GM12878 (cell line): ENCODE data around the gene ZNF526. TPM values are rescaled to one million over a fixed set of nuclear protein-coding genes. Genes with fewer than 3 reads are reported as not detected.

Experiments used
- ATAC-seq: fragments of 200-7000 bp; cut with Tn5 transposase; 3 replicates; pipeline ENCODE4 v1.9.1; 2020; ENCODE audit warnings: mild to moderate bottlenecking, moderate library complexity
- BruUV-seq: library from RNA; stranded (reverse); fragments of 400-500 nt; replicated peaks from 2 replicates; lab custom pipeline; 2021; lab: Mats Ljungman, UMichigan
- CTCF ChIA-PET: fragments of 300-600 bp; sonication (Branson Sonifier 250); formaldehyde crosslinking; extraction: SDS; loops from one replicate; lab custom pipeline; 2021; ENCODE audit warnings: inconsistent platforms; lab: Yijun Ruan, JAX
- POLR2A ChIA-PET: fragments of 350-600 bp; formaldehyde crosslinking; extraction: SDS; loops from one replicate; lab custom pipeline; 2021; ENCODE audit warnings: inconsistent platforms; lab: Charles Lee
- RAD21 ChIA-PET: fragments of 300-600 bp; sonication (Branson Sonifier 250); formaldehyde crosslinking; loops from one replicate; lab custom pipeline; 2023; ENCODE audit warnings: antibody characterized with exemption; ENCODE audit not compliant: unreplicated experiment; lab: Charles Lee
- SMC1A ChIA-PET: fragments of 300-600 bp; sonication (Branson Sonifier 250); formaldehyde crosslinking; loops from one replicate; lab custom pipeline; 2023; ENCODE audit not compliant: unreplicated experiment, uncharacterized antibody; lab: Charles Lee
- DNase-seq: peaks from one replicate; pipeline ENCODE4 v3.0.0-alpha.2; 2011; ENCODE audit warnings: low read depth, low spot score
- FAIRE-seq: peaks from 3 replicates; lab custom pipeline; 2011; peaks lifted over from hg19 to GRCh38; lab: Jason Lieb, UNC
- H2AFZ ChIP-seq: 2 replicates; pipeline ENCODE4 v1.6.0; 2011; ENCODE audit warnings: low read depth, low read length, control low read depth; ENCODE audit not compliant: control insufficient read depth
- H3K27ac ChIP-seq: 2 replicates; pipeline ENCODE4 v1.5.1; 2011; ENCODE audit warnings: control low read depth; ENCODE audit not compliant: control insufficient read depth, insufficient read depth
- H3K27me3 ChIP-seq, 2 experiments: replicated peaks in 1 of 2; 2 replicates each; pipeline versions ENCODE4 v1.6.0 to v1.6.1; 2011; ENCODE audit warnings: low read length in 1 of 2; ENCODE audit not compliant: control insufficient read depth in 2 of 2, insufficient read depth in 2 of 2
- H3K36me3 ChIP-seq, 2 experiments: 2 replicates each; pipeline ENCODE4 v1.5.1; 2011; ENCODE audit warnings: low read length in 1 of 2; ENCODE audit not compliant: control insufficient read depth in 2 of 2, insufficient read depth in 2 of 2
- H3K4me1 ChIP-seq: 2 replicates; pipeline ENCODE4 v1.6.1; 2011; ENCODE audit warnings: mild to moderate bottlenecking, low read length, moderate library complexity, mixed read lengths; ENCODE audit not compliant: control insufficient read depth, insufficient read depth
- H3K4me2 ChIP-seq: 2 replicates; pipeline ENCODE4 v1.6.0; 2011; ENCODE audit warnings: control low read depth; ENCODE audit not compliant: control insufficient read depth, insufficient read depth
- H3K4me3 ChIP-seq: fragments of 200-600 bp; sonication (generic); 2 replicates; pipeline ENCODE4 v1.5.1; 2016
- H3K79me2 ChIP-seq: 2 replicates; pipeline ENCODE4 v1.6.0; 2011; ENCODE audit warnings: low read length; ENCODE audit not compliant: control insufficient read depth, insufficient read depth
- H3K9ac ChIP-seq: 2 replicates; pipeline ENCODE4 v1.8.0; 2011; ENCODE audit warnings: low read length, control low read depth, mixed read lengths; ENCODE audit not compliant: control insufficient read depth, insufficient read depth
- H3K9me3 ChIP-seq: replicated peaks from 3 replicates; pipeline ENCODE4 v1.5.1; 2011; ENCODE audit warnings: mild to moderate bottlenecking, low read length; ENCODE audit not compliant: control insufficient read depth, insufficient read depth
- H4K20me1 ChIP-seq: 2 replicates; pipeline ENCODE4 v1.6.0; 2011; ENCODE audit not compliant: control insufficient read depth, insufficient read depth
- BCL3 ChIP-seq: IDR thresholded peaks from 2 replicates; pipeline ENCODE4 v1.6.1; 2011; ENCODE audit warnings: borderline replicate concordance, low read depth, mild to moderate bottlenecking, moderate library complexity, low read length; ENCODE audit not compliant: insufficient read depth, poor library complexity, severe bottlenecking
- CEBPZ ChIP-seq: fragments of 150-350 bp; IDR thresholded peaks from 2 replicates; pipeline ENCODE4 v1.6.1; 2016; ENCODE audit warnings: low read depth, low read length
- MYB ChIP-seq: fragments of 150-350 bp; IDR thresholded peaks from 2 replicates; pipeline ENCODE4 v1.6.1; 2014; ENCODE audit warnings: mild to moderate bottlenecking, low read depth, low read length, borderline replicate concordance
- NBN ChIP-seq: fragments of 450-650 bp; IDR thresholded peaks from 2 replicates; pipeline ENCODE4 v1.6.1; 2016
- RCOR1 ChIP-seq: conservative IDR thresholded peaks from 2 replicates; pipeline ENCODE4 v1.6.1; 2012; ENCODE audit warnings: low read depth, low read length, improper control_type of control experiment
- SIN3A ChIP-seq: IDR thresholded peaks from 2 replicates; pipeline ENCODE4 v1.6.1; 2012; ENCODE audit warnings: low read depth, low read length, improper control_type of control experiment
- SKIL ChIP-seq: fragments of 450-650 bp; IDR thresholded peaks from 2 replicates; pipeline ENCODE4 v1.6.1; 2017; ENCODE audit warnings: mild to moderate bottlenecking, low read depth, inconsistent platforms; ENCODE audit not compliant: poor library complexity, severe bottlenecking
- SREBF1 ChIP-seq: IDR thresholded peaks from 2 replicates; pipeline ENCODE4 v1.6.1; 2012; ENCODE audit warnings: mild to moderate bottlenecking, low read length
- YBX1 ChIP-seq: fragments of 450-650 bp; IDR thresholded peaks from 2 replicates; pipeline ENCODE4 v1.6.1; 2016; ENCODE audit warnings: antibody characterized with exemption
- ZNF217 ChIP-seq: fragments of 450-650 bp; IDR thresholded peaks from 2 replicates; pipeline ENCODE4 v1.6.1; 2017; ENCODE audit warnings: antibody characterized with exemption, mild to moderate bottlenecking
- ZNF622 ChIP-seq: fragments of 450-650 bp; IDR thresholded peaks from 2 replicates; pipeline ENCODE4 v1.6.1; 2017; ENCODE audit warnings: mild to moderate bottlenecking, inconsistent platforms
- WGBS: methylation state at CpG from one replicate; pipeline ENCODE4 v1.1.6; 2016; ENCODE audit warnings: low lambda C conversion rate; ENCODE audit not compliant: insufficient replicate concordance, insufficient coverage; ENCODE audit errors: missing lambda C conversion rate; 5-methylcytosine and 5-hydroxymethylcytosine counted together
- in situ Hi-C: fragments of 300-500 bp; cut with MboI; formaldehyde crosslinking; loops from 9 replicates; pipeline ENCODE4 v1.14.3; 2018; ENCODE audit warnings: mixed read lengths
- intact Hi-C: fragments of 100-400 bp; cut with micrococcal nuclease; formaldehyde crosslinking; loops from one replicate; pipeline ENCODE4 v1.14.2; 2022; ENCODE audit not compliant: unreplicated experiment
- polyA plus RNA-seq, 11 experiments: library from polyadenylated mRNA; depleted of rRNA in 4 of 11; unstranded in 6 of 11; stranded (reverse) in 5 of 11; fragments of >200 nt; fragmentation: Nextera tagmentation in 4 of 11; fragmentation: Illumina TruSeq in 1 of 11; extraction: Ambion mirVana in 4 of 11; extraction: Trizol in 1 of 11; gene quantifications; 1 replicate in 1 of 11; 2 replicates in 10 of 11; pipeline versions ENCODE4 v1.2.1 to v1.2.3, GENCODE V29; 2011 to 2016; ENCODE audit warnings: inconsistent platforms in 2 of 11, missing spikeins in 2 of 11, low read depth in 1 of 11
- total RNA-seq, 4 experiments: library from RNA; depleted of rRNA in 3 of 4; stranded (reverse); fragments of >200 nt in 3 of 4; fragmentation: Illumina TruSeq in 1 of 4; extraction: Trizol in 1 of 4; gene quantifications; 2 replicates each; pipeline versions ENCODE4 v1.2.1 to v1.2.3, GENCODE V29; 2013 to 2021
- TF ChIP-seq, protein P1 (sequence below): fragments of 150-350 bp; IDR thresholded peaks from 2 replicates; pipeline ENCODE4 v1.6.1; 2014; ENCODE audit warnings: mild to moderate bottlenecking, low read depth, low read length
- TF ChIP-seq, protein P2 (sequence below): fragments of 450-650 bp; conservative IDR thresholded peaks from 2 replicates; pipeline ENCODE4 v1.6.1; 2017; ENCODE audit warnings: mild to moderate bottlenecking, moderate library complexity

ZNF526 gene
- total and polyA plus RNA-seq, 10 of the 15 experiments (the other 5 are each of a cell fraction or from before 2014, with no cell fraction given), result 1.8 to 18.3 (median 5.5) TPM

GRCh38 chr19:42250183-42250665 is 30.1 kb downstream of the ZNF526 start:
- no peak overlapping the region for H3K27ac ChIP-seq
- 91% methylated on average over 15 of the region's 15 CpGs for WGBS
- SMC1A ChIA-PET, result interaction anchor here (0.9 to 1.9 kb wide), 3 partner anchors 8 to 29 kb away, joined by 3 to 13 read pairs (median 3); partner anchors contain the start of gene GSK3A
- peaks cover 0 to 7% of the 10 kb centered on the region in 2 experiments; a peak in 2 of 4 replicates for H3K36me3 ChIP-seq
- POLR2A ChIA-PET, result interaction anchor here (0.7 kb wide), 1 partner anchor 11 kb away, joined by 3 read pairs; no protein-coding TSS in a partner anchor
- intact Hi-C loops (no loop called here), in situ Hi-C loops (no loop called here)
- H3K27me3 ChIP-seq, result no peaks in the 10 kb centered on the region
- no peak overlapping the region for H2AFZ ChIP-seq
- RAD21 ChIA-PET, result interaction anchor here (1.9 kb wide), 1 partner anchor 29 kb away, joined by 5 read pairs; no protein-coding TSS in a partner anchor
- no peaks in the 10 kb centered on the region for H4K20me1 ChIP-seq
- FAIRE-seq, result no peak
- BruUV-seq, result no TSS peak
- peaks cover 43% of the 10 kb centered on the region for H3K79me2 ChIP-seq
- H3K4me3 ChIP-seq, result no peak overlapping the region
- H3K4me2 ChIP-seq, result no peak overlapping the region
- peaks cover 13% of the 10 kb centered on the region for H3K4me1 ChIP-seq
- no peak overlapping the region for H3K9ac ChIP-seq
- CTCF ChIA-PET, result interaction anchor here (2.3 kb wide), 1 partner anchor 29 kb away, joined by 19 read pairs; no protein-coding TSS in a partner anchor
- H3K9me3 ChIP-seq, result no peaks in the 10 kb centered on the region
- no peak for TF ChIP-seq ZNF217
- TF ChIP-seq YBX1, result no peak
- TF ChIP-seq ZNF622, result no peak
- no peak for TF ChIP-seq BCL3
- no peak for TF ChIP-seq NBN
- no peak for TF ChIP-seq MYB
- TF ChIP-seq, protein P1, sequence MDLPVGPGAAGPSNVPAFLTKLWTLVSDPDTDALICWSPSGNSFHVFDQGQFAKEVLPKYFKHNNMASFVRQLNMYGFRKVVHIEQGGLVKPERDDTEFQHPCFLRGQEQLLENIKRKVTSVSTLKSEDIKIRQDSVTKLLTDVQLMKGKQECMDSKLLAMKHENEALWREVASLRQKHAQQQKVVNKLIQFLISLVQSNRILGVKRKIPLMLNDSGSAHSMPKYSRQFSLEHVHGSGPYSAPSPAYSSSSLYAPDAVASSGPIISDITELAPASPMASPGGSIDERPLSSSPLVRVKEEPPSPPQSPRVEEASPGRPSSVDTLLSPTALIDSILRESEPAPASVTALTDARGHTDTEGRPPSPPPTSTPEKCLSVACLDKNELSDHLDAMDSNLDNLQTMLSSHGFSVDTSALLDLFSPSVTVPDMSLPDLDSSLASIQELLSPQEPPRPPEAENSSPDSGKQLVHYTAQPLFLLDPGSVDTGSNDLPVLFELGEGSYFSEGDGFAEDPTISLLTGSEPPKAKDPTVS, result no peak
- no peak for TF ChIP-seq SKIL
- no peak for TF ChIP-seq SIN3A
- TF ChIP-seq SREBF1, result no peak
- TF ChIP-seq RCOR1, result no peak
- TF ChIP-seq, protein P2, sequence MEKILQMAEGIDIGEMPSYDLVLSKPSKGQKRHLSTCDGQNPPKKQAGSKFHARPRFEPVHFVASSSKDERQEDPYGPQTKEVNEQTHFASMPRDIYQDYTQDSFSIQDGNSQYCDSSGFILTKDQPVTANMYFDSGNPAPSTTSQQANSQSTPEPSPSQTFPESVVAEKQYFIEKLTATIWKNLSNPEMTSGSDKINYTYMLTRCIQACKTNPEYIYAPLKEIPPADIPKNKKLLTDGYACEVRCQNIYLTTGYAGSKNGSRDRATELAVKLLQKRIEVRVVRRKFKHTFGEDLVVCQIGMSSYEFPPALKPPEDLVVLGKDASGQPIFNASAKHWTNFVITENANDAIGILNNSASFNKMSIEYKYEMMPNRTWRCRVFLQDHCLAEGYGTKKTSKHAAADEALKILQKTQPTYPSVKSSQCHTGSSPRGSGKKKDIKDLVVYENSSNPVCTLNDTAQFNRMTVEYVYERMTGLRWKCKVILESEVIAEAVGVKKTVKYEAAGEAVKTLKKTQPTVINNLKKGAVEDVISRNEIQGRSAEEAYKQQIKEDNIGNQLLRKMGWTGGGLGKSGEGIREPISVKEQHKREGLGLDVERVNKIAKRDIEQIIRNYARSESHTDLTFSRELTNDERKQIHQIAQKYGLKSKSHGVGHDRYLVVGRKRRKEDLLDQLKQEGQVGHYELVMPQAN, result no peak
- no peak for TF ChIP-seq CEBPZ
- TF ChIP-seq, all 136 proteins: peak for 0
- no peak for ATAC-seq
- DNase-seq, result no peak
